Tibial artery (tissue), 4 donors: ENCODE results near the gene GCC1.

Experiments
- DNase-seq, 2 donors: peaks; one replicate each; pipeline ENCODE4 v3.0.0-alpha.2; 2019
- H3K27ac ChIP-seq, 2 donors: fragments of 200-600 bp; sonication (generic) in 1 of 2; 1 replicate in 1 of 2; 2 replicates in 1 of 2; pipeline ENCODE4 v1.5.1; 2018 to 2019; ENCODE audit warnings: mild to moderate bottlenecking in 1 of 2
- H3K27me3 ChIP-seq, 2 donors: fragments of 200-600 bp; sonication (generic) in 1 of 2; one replicate each; pipeline versions ENCODE4 v1.5.1 to v1.6.0; 2016 to 2019
- H3K36me3 ChIP-seq, 3 donors: fragments of 200-600 bp; sonication (generic) in 2 of 3; one replicate each; pipeline ENCODE4 v1.5.1; 2016 to 2019; ENCODE audit warnings: mild to moderate bottlenecking in 2 of 3
- H3K4me1 ChIP-seq, 4 donors: fragments of 200-600 bp; sonication (generic) in 2 of 4; 1 replicate in 3 of 4; 2 replicates in 1 of 4; pipeline ENCODE4 v1.5.1; 2016 to 2019
- H3K4me3 ChIP-seq, 2 donors: fragments of 200-600 bp; sonication (generic) in 1 of 2; 1 replicate in 1 of 2; 2 replicates in 1 of 2; pipeline ENCODE4 v1.5.1; 2018 to 2019; ENCODE audit warnings: mild to moderate bottlenecking in 2 of 2
- H3K9me3 ChIP-seq, 3 donors: fragments of 200-600 bp; sonication (generic) in 1 of 3; one replicate each; pipeline ENCODE4 v1.5.1; 2016 to 2019
- CTCF ChIP-seq, 2 experiments: fragments of 200-600 bp in 1 of 2; fragments of 450-650 bp in 1 of 2; IDR thresholded peaks; one replicate each; pipeline ENCODE4 v1.5.1; 2017 to 2019; ENCODE audit warnings: antibody characterized with exemption in 2 of 2, mild to moderate bottlenecking in 1 of 2, moderate library complexity in 1 of 2
- intact Hi-C: fragments of 100-400 bp; cut with DNase I; formaldehyde crosslinking; loops from one replicate; pipeline ENCODE4 v1.15.0; 2023; ENCODE audit warnings: low total_unique reads

Gene GCC1

GRCh38 chr7:127585044-127585953 lies at the start of gene GCC1:
Gene GCC1, minus strand, starts transcription at chr7:127585596. Its CDS starts 414 bp downstream, at chr7:127585182.
- no peaks in the 10 kb centered on the region for H3K9me3 ChIP-seq
- H3K27me3 ChIP-seq, result no peaks in the 10 kb centered on the region
- peaks cover 0 to 75% (median 60%) of the 10 kb centered on the region in 4 donors for H3K4me1 ChIP-seq
- peak within 1 kb of the TSS; percentile 87 to 94 for H3K27ac ChIP-seq
- peaks cover 26 to 34% (median 32%) of the 10 kb centered on the region in 3 donors for H3K36me3 ChIP-seq
- peak within 1 kb of the TSS; percentile 69 to 97 for H3K4me3 ChIP-seq
- no peak for TF ChIP-seq CTCF (IDR thresholded peaks at IDR 0.05)
- intact Hi-C loops, result no loop called here
- peak; percentile 90 to 96 for DNase-seq

DNA sequence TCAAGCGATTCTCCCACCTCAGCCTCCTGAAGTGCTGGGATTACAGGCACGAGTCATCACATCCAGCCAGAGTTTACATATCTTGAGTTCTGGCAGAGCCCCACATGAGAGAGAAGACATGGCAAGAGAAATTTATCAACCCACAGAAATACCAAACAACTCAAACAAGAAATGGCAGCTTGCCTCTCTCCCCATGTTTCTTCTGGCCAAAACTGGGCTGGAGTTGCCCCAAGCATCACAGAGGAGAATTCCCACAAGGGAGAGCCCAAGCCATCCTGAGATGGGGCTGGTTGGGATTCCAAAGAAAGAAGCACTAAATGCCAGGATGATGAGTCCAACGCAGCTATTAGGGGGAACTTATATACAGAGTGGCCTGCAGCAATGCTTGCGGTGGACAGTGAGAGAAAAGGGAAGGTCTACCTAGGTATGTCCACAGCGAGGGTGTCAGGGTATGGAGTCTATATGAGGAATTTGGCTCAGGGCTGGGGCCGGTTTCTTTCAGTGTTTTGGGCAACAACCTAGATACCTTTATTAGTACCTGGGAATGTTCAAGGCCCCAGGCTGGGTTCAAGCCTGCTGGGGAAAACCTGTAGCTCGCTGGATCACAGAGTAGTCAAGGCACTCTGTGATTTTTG lies 47.0 kb upstream of the GCC1 start:
- Histone ChIP-seq H3K36me3 (no peaks in the 10 kb centered on the region), H3K27me3 (no peaks in the 10 kb centered on the region), H3K4me1 (peaks cover 0 to 21% (median 14%) of the 10 kb centered on the region in 4 donors), H3K4me3 (no peak overlapping the region), H3K27ac (peak overlapping the region in 1 of 2 donors; percentile 37), H3K9me3 (no peaks in the 10 kb centered on the region)
- no peak for TF ChIP-seq CTCF (IDR thresholded peaks at IDR 0.05)
- intact Hi-C loops, result no loop called here
- no peak for DNase-seq

- Histone ChIP-seq H3K9me3 (no peaks in the 10 kb centered on the region), H3K4me1 (peaks cover 0 to 12% (median 10%) of the 10 kb centered on the region in 4 donors), H3K27ac (no peak overlapping the region), H3K4me3 (no peak overlapping the region), H3K36me3 (no peaks in the 10 kb centered on the region), H3K27me3 (no peaks in the 10 kb centered on the region)
- intact Hi-C loops, result no loop called here
- no peak for TF ChIP-seq CTCF (IDR thresholded peaks at IDR 0.05)
- DNase-seq, result no peak
Measured at GRCh38 chr7:127629268-127629854, 44.0 kb upstream of the GCC1 start.

DNA sequence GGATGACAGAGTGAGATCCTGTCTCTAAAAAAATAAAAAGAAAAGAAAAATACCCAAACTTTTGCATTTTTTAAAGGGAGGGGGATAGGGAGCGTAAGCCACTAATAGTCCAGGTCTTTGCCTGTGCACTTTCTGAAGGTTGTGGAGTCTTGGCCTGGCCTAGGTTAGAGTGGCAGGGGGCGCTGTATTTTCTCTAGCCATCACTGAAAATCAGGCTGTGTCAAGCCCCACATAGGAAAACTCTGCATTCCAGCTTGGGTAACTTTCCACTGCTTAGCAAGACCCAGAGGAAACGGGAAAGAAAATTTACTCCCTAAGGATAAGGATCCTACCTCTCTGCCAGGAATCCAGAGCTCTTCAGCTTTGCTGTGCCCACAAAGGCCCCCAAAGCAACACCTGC lies 43.0 kb upstream of the GCC1 start:
- Histone ChIP-seq H3K36me3 (no peaks in the 10 kb centered on the region), H3K27me3 (no peaks in the 10 kb centered on the region), H3K9me3 (no peaks in the 10 kb centered on the region), H3K4me1 (peaks cover 0 to 12% (median 9%) of the 10 kb centered on the region in 4 donors), H3K4me3 (no peak overlapping the region), H3K27ac (no peak overlapping the region)
- DNase-seq, result no peak
- no peak for TF ChIP-seq CTCF (IDR thresholded peaks at IDR 0.05)
- intact Hi-C loops, result no loop called here

DNA sequence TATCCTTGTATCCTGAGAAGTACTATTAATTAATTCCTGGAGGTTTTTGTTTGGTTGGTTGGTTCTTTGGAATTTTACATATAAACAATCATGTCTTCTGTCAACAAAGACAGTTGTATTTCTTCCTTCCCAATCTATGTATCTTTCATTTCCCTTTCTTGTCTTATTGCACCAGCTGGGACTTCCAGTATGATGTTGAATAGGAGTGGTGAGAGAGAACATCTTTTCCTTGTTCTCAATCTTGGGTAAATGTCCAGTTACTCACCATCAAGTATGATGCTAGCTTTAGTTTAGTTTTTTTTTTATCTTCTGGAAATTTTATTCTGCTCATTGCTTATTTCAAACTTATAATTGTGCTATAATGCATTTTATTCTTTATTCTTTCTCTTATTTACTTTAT lies 39.9 kb upstream of the GCC1 start:
- no peak overlapping the region for H3K4me3 ChIP-seq
- no peak for DNase-seq
- no peak overlapping the region for H3K27ac ChIP-seq
- H3K36me3 ChIP-seq, result no peaks in the 10 kb centered on the region
- H3K4me1 ChIP-seq, result peaks cover 0 to 5% (median 1%) of the 10 kb centered on the region in 4 donors
- peaks cover 0 to 7% of the 10 kb centered on the region in 2 donors for H3K27me3 ChIP-seq
- intact Hi-C loops, result no loop called here
- H3K9me3 ChIP-seq, result no peaks in the 10 kb centered on the region
- TF ChIP-seq CTCF (IDR thresholded peaks at IDR 0.05), result no peak
